GM10266 (cell line): ENCODE data around the gene NT5C1B.
"Not testable (repeated sequence)": the region's sequence is repeated elsewhere in the genome, so short reads cannot be mapped to it uniquely, and the experiment has no call there.

Experiments
- DNase-seq: peaks from one replicate; pipeline ENCODE4 v3.0.0; 2012; ENCODE audit errors: extremely low spot score
- CTCF ChIP-seq: IDR thresholded peaks from 2 replicates; pipeline ENCODE4 v1.5.1; 2012; ENCODE audit warnings: mild to moderate bottlenecking, low read depth; ENCODE audit not compliant: control insufficient read depth, insufficient read depth; ENCODE audit errors: missing control alignments

NT5C1B gene

GRCh38 chr2:18589354-18589753 lies at the start of gene NT5C1B:
Gene NT5C1B (minus strand): TSS chr2:18589569. CDS start chr2:18589468, 101 bp downstream.
- TF ChIP-seq CTCF, result no peak

GRCh38 chr2:18637196-18637595 lies 47.8 kb upstream of the NT5C1B start:
- no peak for TF ChIP-seq CTCF
- no peak for DNase-seq

More at GRCh38 chr2:18589354-18589753, at the start of gene NT5C1B:
- no peak for DNase-seq

DNA sequence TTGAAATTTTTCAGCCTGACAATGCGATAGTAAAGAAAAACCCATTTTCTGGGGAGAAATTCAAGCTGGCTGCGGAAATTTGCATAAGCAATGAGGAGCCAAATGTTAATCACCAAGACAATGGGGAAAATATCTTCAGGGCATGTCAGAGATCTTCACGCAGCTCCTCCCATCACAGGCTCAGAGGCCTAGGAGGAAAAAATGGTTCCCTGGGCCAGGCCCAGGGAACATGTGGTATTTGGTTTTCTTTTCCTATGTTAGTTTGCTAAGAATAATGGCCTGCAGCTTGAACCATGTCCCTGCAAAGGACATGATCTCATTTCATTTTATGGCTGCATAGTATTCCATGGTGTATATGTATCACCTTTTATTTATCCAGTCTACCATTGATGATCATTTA lies 43.3 kb upstream of the NT5C1B start:
- not testable (repeated sequence) for DNase-seq

- no peak for DNase-seq
- TF ChIP-seq CTCF, result no peak
Measured at GRCh38 chr2:18630941-18631340, 41.6 kb upstream of the NT5C1B start.

GRCh38 chr2:18630541-18630940 lies 41.2 kb upstream of the NT5C1B start:
- no peak for TF ChIP-seq CTCF
- DNase-seq, result no peak

DNA sequence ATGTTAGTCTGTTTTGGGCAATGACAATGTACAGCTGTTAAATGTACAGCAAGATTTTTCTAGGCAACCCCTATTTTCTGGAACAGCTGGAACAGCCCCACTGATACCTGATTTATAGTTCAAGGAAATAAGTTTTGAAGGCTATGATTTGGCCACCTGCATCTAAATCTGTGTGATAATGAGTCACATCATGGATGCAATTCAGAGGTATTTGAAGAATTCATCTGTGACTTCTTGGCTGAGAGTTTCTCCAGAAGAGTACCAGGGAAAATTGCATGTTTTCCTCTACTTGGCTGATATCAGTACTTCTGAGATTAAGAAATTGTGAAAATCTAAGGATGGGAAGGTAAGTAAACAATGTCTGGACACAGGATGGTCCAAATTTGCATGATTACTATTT lies 40.7 kb upstream of the NT5C1B start:
- DNase-seq, result no peak
- no peak for TF ChIP-seq CTCF

DNA sequence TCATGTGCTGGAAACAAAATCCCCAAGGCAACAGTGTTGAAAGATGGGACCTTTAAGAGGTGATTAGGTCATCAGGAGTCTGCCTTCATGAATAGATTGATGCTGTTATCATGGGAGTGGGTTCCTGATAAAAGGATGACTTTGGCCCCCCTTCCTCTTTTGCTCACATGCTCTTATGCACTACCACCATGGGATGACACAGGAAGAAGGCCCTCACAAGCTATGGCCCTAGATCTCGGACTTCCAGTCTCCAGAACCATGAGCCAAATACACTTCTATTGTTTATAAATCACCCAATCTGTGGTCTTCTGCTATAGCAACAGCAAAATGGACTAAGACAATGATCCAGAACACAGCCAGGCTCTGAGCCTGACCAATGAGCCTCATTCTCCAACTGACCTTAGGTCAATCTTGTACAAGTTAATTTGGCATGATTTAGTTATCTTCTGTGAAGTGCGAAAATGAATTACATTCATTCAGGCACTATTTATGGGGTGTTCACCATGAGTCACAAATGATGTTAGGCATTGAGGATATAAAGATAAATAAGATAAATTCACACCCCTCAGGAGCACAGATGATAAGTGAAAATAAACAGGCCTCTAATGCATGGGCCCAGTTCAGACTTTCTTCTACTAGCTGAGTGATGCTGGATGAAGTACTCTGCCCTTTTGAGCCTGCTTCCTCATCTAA lies 37.7 kb upstream of the NT5C1B start:
- DNase-seq, result no peak
- no peak for TF ChIP-seq CTCF

DNA sequence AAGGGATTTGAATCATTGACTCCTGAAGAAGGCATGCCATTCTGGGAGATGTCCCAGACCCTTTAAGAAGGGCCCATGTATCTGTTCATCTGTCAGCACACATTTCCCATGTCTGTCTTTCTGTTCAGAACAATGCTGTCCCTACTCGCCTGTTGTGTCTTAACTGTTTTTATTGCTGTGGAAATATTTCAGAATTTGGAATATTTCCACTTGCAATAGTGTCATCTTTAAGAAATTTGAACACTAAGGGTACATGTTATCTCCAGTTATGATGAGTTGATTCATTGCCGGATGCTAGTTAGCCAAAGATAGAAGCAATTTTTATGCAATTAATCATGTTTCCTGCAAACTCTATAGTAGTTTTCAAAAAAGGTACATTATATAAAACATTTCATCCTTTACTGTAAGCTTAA lies 36.9 kb upstream of the NT5C1B start:
- DNase-seq, result no peak

More for the DNA sequence above, 36.9 kb upstream of the NT5C1B start:
- no peak for TF ChIP-seq CTCF
